SHP77 (cell line): ENCODE data around the gene VGLL3.
"Not testable (repeated sequence)": the region's sequence is repeated elsewhere in the genome, so short reads cannot be mapped to it uniquely, and the experiment has no call there.

Experiments
- DNase-seq, 2 experiments: peaks; one replicate each; lab custom pipeline; 2025; lab: John Stamatoyannopoulos, UW

The VGLL3 gene

GRCh38 chr3:86990734-86991481 lies at the start of gene VGLL3:
TSS of gene VGLL3 (minus strand) at chr3:86991149. CDS start at chr3:86990743, 406 bp downstream.
- DNase-seq = peak in 1 of 2 experiments; percentile 20

DNA sequence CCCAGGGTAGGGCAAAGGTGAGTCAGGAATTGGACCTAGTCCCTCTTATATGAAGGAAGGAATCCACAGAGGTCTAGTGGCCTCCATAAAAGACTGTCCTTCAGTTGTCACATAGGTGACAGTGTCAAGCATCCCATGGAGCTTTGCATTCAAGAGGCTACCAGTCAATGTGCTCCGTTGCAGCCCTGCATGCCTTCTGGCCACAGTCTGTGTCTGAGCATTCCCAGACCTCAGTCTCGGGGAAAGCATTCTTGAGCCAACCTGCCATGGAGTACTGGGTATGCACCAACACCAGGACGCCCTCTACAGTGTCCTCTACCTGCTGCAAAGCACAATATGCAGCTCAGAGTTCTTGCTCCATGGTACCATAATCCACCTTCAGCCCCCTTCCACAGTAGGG lies 46.7 kb upstream of the VGLL3 start:
- DNase-seq = no peak

DNA sequence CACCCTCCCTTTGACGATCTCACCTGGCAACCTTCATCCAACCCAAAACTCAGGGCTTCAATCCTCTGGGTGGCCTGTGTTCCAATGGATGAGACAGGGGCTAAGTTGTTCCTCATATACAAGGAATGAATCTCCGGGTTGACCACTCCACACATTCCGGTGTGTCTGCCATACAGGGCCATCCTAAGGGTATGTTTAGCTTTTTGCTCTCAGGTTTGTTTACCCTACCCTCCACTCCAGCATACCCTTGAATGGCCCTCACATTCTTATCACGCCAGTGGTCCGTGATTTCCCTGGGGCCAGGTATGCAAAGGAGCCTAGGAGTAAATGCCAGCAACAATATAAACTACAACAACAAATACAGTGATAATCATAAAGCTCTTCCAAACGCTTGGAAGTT lies 45.7 kb upstream of the VGLL3 start:
- DNase-seq = no peak

GRCh38 chr3:87035339-87035738 lies 44.4 kb upstream of the VGLL3 start:
- DNase-seq = no peak

DNA sequence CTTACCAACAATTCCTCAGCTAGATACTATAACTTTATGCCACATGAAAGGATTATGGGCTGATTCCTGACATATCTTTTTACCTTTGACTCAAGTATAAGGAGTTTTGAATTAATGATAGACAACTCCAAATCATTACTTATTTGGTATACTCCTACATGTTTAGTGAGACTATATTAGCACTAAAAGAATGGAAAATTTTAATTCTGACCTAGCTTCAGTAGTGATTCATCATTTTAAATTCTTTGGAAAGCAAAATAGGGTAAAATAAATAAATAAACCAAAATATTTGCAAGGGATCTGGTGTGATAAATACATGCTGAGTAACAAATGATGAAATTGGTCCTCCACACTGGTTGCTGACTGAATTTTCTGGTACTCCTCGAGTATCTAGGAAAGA lies 42.3 kb upstream of the VGLL3 start:
- no peak for DNase-seq

DNA sequence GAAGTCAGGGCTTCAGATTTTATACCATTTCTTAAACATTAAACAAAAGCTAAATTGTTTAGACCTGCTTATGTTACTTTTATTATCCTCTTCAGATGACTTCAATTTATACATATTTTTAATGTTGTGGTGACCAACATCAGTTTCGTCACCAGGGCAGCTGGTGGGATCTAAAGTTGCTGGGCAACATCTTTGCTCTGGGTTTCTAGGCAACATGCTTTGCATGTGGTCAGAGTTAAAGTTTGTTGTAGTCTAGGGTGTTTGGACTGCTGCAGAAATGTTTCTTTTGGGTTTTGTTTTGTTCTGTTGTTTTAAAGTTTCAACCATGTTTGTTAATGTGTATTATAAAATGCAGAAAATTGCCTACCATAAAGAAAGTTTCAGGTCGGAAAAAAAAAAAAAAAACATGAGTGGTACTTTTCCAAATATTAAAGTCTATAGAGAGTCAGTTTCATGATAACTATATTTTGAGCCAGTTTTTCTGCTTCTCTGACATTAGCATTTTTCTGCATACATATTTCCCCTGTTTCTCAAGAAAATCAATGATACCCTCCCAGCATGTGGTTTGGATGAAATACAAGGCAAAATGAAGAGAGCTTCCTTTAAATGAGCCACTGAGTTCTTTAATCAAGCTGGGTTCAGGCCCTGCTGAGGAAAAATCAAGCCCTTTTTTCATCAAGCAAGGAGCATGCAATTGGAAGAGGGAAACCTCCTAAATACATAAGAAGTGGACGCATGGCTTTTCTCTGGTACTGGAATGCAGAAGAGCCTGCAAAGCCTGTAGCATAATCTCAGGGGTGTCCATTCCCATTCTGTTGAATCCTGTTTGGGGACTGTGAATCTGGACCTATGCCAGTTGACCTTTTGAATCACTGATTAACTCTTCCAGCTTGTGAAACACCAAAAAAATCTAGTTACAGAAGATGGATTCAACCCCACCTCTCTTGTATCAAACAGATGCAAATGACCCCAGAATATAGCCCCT lies 35.0 kb upstream of the VGLL3 start:
- DNase-seq = no peak

DNA sequence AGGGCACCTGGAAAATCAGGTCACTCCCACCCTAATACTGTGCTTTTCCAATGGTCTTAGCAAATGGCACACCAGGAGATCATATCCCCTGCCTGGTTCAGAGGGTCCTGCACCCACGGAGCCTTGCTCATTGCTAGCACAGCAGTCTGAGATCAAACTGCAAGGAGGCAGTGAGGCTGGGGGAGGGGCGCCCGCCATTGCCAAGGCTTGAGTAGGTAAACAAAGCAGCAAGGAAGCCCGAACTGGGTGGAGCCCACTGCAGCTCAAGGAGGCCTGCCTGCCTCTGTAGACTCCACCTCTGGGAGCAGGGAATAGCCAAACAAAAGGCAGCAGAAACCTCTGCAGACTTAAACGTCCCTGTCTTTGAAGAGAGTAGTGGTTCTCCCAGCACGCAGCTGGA lies 26.4 kb upstream of the VGLL3 start:
- DNase-seq = not testable (repeated sequence)

DNA sequence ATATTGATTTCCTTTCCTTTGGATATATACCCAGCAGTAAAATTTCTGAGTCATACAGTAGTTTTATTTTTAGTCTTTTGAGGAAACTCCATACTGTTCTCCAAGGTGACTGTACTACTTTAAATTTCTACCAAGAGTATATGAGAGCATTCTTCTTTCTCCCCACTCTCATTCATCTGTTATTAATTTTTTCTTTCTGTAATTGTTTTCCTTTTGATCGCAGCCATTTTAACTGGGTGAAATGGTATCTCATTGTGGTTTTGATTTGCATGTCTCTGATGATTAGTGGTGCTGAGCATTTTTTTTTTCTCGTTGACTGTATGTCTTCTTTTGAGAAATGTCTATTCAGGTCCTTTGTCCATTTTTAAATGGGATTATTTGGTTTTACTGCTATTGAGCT lies 18.3 kb upstream of the VGLL3 start:
- DNase-seq = no peak

DNA sequence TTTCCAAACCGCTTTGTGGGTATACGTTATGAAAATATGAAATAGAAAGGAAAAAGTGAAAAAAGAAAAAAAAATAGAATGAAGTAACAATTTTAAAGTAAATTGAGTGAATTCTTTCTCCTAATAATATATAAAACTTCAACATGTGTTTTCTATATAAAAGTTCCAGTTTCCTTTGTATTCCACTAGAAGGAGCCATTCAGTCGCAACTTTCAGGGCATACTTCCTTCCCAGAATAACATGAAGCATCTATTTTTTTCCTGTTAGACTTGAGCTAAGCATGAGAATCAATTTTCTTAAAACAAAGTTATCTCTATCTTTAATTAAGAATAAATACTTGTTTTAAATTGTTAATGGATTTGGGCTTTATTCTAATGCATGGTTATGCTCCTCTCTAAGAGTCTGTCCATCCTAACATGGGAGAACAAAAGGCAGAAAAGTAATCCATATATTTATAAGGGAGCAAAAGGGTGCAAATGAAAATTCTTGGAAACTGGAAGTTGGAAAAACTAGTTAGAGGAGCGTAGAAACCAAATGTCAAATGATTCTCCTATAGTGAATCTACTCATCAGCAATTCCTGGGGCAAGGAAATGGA lies 16.0 kb upstream of the VGLL3 start:
- no peak for DNase-seq

- DNase-seq = no peak
Measured at GRCh38 chr3:87004883-87005282, 13.9 kb upstream of the VGLL3 start.

GRCh38 chr3:87002346-87002745 lies 11.4 kb upstream of the VGLL3 start:
- no peak for DNase-seq

- no peak for DNase-seq
Measured at GRCh38 chr3:87001473-87002098, 10.6 kb upstream of the VGLL3 start.

DNA sequence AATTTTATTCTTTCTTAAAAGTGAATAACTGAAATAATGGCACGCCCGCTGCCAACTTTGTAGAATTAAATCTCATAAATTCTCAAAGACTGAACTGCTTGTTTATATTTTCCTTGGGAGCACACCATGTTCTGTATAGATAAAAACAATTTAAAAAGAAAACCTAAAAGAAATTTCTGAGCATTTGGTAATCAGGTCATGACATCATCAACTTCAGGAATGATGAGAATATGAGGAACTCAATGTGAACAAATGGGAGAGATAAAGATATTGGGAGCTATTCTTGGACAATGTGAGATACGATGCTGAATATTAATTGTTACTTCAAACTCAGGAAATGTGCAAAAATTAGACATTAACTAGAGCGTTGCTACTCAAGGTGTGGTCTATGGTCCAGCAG lies 10.0 kb upstream of the VGLL3 start:
- DNase-seq = no peak

DNA sequence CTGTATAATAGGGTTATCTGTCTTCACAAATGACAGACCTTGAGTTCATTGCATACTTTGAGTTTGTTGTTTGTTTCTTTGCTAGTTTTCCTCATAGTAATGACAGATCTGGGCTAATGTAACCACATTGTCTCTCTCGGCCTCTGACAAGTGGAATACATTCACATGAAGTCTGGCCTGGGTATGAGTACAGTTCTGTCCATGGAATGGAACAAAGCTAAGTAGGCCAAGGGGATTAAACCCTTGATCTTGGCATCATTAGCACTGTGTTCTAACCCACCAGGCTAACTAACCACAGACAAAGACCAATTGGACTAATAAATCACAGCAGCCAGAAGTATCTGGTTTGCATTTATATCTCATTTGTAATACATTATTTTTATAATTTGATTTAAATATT lies 7.6 kb upstream of the VGLL3 start:
- no peak for DNase-seq

DNA sequence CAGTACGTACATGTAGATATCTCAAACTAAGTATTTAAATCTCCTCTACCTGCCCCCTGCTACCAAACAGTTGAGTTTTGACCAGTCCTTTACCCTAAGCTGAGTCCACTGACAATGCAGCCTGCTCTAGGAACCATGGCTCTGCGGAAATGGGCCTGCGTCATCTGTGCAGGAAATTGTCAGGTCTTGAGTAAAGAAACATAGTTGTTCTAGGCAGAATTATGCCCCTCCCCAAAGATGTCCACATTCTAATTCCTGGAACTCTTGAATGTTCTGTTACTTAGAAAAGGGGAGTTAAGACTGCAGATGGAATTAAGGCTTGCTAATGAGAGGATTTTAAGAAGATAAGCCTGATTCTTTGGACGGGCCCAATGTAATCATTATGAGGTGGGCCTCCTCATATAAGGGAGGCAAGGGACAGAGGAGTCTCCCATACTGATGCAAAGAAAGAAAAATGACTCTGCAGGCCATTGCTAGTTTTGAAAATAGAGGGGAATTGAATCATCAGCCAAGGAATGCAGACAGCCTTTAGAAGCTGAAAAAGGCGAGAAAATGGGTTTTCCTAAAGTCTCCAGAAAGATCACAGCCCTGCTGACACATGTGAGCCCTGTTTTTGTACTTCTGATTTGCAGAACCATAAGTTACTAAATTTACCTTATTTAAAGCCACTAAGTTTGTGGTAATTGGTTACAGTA lies 5.5 kb upstream of the VGLL3 start:
- DNase-seq = no peak

DNA sequence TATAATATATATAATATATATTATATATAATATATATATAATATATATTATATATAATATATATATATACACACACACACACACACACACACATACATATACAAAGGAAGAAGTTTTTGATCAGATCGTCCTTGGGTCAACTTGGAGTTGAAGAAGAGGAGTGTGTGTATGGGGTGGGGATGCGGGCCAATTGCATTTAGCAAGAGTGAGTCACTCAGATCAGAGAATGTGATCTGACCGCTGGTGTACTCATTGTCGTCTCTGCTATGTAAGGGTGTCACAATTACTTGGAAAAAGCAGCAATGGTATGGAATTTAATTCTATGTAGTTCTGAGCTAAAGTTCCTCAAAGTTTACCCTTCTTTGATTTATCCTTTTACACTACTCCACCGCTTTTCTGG lies 4.6 kb upstream of the VGLL3 start:
- DNase-seq = no peak

- DNase-seq = no peak
Measured at GRCh38 chr3:86993704-86994103, 2.8 kb upstream of the VGLL3 start.

GRCh38 chr3:86991840-86992435 lies 989 bp upstream of the VGLL3 start:
- no peak for DNase-seq

DNA sequence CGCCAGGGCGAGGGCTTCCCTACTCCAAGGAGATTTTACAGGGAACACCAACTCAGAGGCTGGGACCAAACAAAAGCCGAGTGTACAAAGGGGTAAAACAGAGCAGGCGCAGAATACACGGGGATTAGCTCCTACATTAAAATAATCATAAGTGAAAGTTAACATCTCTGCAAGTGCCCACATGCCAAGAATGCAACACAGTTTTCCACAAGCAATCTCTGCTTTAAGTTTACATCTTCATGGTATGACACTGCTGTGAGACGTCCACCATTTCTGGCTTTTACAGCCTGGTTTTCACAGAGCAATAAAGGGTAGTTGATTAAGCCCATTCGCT lies 500 bp upstream of the VGLL3 start:
- DNase-seq = no peak

DNA sequence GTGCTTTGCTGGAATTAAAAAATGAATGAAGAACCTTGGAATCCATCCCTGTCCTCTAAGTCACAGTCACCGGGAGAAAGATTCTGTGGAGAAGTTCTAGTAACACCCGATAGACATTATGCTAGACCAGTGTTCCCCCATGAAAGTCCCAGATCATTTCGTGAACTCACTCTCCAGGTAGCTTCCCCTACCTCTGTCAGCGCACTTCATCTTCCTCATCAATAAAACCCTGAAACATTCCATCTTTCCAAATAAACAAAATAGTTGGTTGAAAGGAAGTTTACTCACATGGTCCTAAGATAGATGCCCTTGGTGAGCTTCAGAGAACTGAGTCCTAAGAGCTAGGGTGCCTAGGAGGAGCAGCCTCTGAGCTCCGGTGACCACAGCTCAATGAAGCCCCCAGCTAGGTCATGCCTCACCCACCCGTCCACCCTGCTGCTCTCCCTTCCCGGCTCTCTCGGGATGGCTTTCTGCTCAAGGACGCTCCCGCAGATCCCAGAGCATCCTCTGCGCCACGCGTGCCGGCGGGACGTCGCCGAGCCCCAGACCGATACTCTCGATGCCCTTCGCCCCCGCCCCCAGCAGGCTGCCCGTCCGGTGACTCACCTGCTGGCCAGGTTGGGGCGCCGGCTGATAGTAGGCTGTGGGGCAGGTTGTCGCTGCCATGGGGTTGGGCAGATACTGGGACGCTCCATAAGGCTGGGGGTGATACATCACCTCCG lies 776 bp downstream of the VGLL3 start:
- DNase-seq = no peak

DNA sequence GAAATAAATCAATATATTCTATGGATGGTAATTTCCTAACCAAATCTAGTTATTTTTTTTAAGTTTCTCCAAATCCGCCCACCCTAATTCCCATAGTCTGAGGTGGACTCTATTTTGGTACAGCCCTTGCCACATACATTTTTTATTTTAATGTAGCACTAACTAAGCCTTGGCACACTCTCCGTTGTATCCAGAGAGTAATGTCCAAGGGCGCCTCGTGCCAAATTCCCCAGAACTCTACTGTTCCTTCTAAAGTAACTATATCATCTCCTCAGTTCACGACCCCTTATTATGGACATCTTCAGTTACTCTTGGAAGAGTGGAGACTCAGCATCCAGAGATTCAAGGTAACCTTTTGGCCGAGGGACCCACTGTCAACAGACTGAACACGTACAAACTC lies 1.3 kb downstream of the VGLL3 start:
- no peak for DNase-seq
